H1 (cell line): ENCODE results near the gene MAP9. TPM values are rescaled to one million over a fixed set of nuclear protein-coding genes. Genes with fewer than 3 reads are reported as not detected.

ENCODE experiments used
- BRCA1 ChIP-seq: IDR thresholded peaks from 2 replicates; pipeline ENCODE4 v1.6.1; 2012; ENCODE audit warnings: low read depth, low read length, improper control_type of control experiment
- CHD2 ChIP-seq: IDR thresholded peaks from 2 replicates; pipeline ENCODE4 v1.6.1; 2012; ENCODE audit warnings: low read length, improper control_type of control experiment
- RFX5 ChIP-seq: IDR thresholded peaks from 2 replicates; pipeline ENCODE4 v1.6.1; 2011; ENCODE audit warnings: low read depth, low read length, improper control_type of control experiment, borderline replicate concordance
- polyA plus RNA-seq, 7 experiments: library from polyadenylated mRNA; depleted of rRNA in 3 of 7; stranded (reverse) in 5 of 7; unstranded in 2 of 7; fragments of >200 nt in 5 of 7; fragments of 200-250 nt in 2 of 7; gene quantifications; 1 replicate in 5 of 7; 2 replicates in 1 of 7; 4 replicates in 1 of 7; pipeline versions ENCODE4 v1.2.1 to v1.2.3, GENCODE V29; 2011 to 2013; ENCODE audit warnings: missing spikeins in 2 of 7, mixed read lengths in 2 of 7
- total RNA-seq: library from RNA; stranded (reverse); fragmentation: NEBNext Ultra II Directional; extraction: Animal tissue kit (Norgen Biotek cat#: 25700); gene quantifications from 2 replicates; pipeline ENCODE4 v1.2.1, GENCODE V29; 2021

MAP9 gene
- total and polyA plus RNA-seq, 2 of the 8 experiments (the other 6 are each of a cell fraction or from before 2014, with no cell fraction given), result 2.1 to 18.9 TPM

DNA sequence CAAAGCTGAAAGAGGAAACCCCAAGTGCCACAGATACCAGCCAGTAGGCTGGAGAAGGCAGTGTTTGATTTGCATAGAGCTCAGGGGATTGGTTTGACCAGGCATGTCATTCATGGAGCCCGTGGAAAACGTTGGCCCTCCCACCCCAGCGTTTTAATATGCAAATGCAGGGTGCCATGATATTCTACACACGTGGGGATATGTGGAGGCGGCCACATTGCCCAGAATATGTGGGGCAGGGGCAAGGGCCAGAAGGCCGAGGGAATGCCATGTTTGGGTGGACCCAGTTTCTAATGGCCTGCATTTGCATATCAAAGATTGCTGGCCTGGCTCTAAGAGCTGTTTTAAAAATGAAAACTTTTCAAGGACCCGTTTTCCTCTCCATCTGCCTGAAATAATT lies 71.1 kb downstream of the MAP9 start (continued):
- no peak for TF ChIP-seq RFX5
- no peak for TF ChIP-seq BRCA1
- no peak for TF ChIP-seq CHD2
